Measurements from ENCODE around the gene GDE1. TPM values are rescaled to one million over a fixed set of nuclear protein-coding genes. Genes with fewer than 3 reads are reported as not detected.

Gene GDE1
- total RNA-seq, 4 donors from 2014 or later, result 80.9 to 143 (median 108) TPM

DNA sequence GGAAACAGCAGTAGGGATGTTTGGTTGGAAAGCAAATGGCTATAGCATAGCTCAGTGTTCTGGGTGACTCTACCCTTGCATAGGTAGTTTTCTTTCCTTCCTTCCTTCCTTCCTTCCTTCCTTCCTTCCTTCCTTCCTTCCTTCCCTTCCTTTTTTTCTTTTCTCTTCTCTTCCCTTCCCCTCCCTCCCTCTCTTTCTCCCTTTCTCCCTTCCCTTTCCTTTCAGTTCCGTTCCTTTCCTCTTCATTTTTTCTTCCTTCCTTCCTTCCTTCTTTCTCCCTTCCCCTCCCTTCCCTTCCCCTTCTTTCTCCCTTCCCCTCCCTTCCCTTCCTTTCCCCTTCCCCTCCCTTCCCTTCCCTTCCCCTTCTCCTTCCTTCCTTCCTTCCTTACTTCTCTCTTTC is 31.3 kb downstream of the GDE1 start:
- 67% methylated on average over 1 of the region's 1 CpG; no CpG with 5 or more reads in 1 of the 2 donors for WGBS, 2 donors (ENCODE audit: low coverage in 1 of 2)
- no peak for TF ChIP-seq POLR2AphosphoS5 (IDR thresholded peaks at IDR 0.05)
- TF ChIP-seq EP300 (IDR thresholded peaks at IDR 0.05), result no peak
- no peak for TF ChIP-seq POLR2A (IDR thresholded peaks at IDR 0.05)
- TF ChIP-seq CTCF (IDR thresholded peaks at IDR 0.05), result no peak
- no peak overlapping the region for H3K27ac ChIP-seq

GRCh38 chr16:19488213-19488640 is 33.7 kb downstream of the GDE1 start:
- no peak overlapping the region for H3K27ac ChIP-seq
- WGBS, 2 donors (ENCODE audit: low coverage in 1 of 2), result 21 to 47% methylated on average over 2 to 3 of the region's 4 CpGs
- H3K4me1 ChIP-seq, result no peaks in the 10 kb centered on the region
- H3K36me3 ChIP-seq, result no peaks in the 10 kb centered on the region
- no peaks in the 10 kb centered on the region for H3K9me3 ChIP-seq
- no peak for TF ChIP-seq CTCF (IDR thresholded peaks at IDR 0.05)
- TF ChIP-seq POLR2A (IDR thresholded peaks at IDR 0.05), result no peak
- TF ChIP-seq POLR2AphosphoS5 (IDR thresholded peaks at IDR 0.05), result no peak
- TF ChIP-seq EP300 (IDR thresholded peaks at IDR 0.05), result no peak
- H3K4me3 ChIP-seq, result no peak overlapping the region
- no peaks in the 10 kb centered on the region for H3K27me3 ChIP-seq
- ATAC-seq, result no peak

More for the DNA sequence above, 31.3 kb downstream of the GDE1 start:
- Histone ChIP-seq H3K9me3 (no peaks in the 10 kb centered on the region), H3K27me3 (no peaks in the 10 kb centered on the region), H3K4me3 (no peak overlapping the region), H3K4me1 (no peaks in the 10 kb centered on the region), H3K36me3 (no peaks in the 10 kb centered on the region)
- no peak for ATAC-seq

DNA sequence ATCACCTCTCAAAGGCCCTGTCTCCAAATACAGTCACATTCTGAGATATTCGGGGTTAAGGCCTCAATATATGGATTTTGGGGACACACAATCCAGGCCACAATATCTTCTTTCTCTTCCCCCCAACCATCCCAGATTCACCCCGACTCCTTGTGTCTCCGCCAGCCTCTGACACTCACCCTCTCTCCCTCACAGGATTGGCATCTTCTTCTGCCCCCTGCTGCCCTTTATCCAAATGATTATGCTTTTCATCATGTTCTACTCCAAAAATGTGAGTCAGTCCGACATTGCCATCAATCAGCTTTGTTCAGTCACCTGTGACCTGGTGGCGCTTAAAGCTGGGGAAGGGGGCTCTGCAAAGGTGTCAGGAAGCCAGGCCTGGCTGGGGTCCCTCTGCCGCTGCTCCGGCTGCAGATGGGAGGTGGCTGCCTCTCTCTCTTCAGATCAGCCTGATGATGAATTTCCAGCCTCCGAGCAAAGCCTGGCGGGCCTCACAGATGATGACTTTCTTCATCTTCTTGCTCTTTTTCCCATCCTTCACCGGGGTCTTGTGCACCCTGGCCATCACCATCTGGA is 35.1 kb downstream of the GDE1 start:
- H3K27ac ChIP-seq, result no peak overlapping the region
- WGBS, 2 donors (ENCODE audit: low coverage in 1 of 2), result 72 to 79% methylated on average over 5 to 6 of the region's 10 CpGs
- no peaks in the 10 kb centered on the region for H3K27me3 ChIP-seq
- no peaks in the 10 kb centered on the region for H3K4me1 ChIP-seq
- no peak overlapping the region for H3K4me3 ChIP-seq
- H3K9me3 ChIP-seq, result peaks cover 0 to 2% (median 0%) of the 10 kb centered on the region in 3 donors
- TF ChIP-seq POLR2AphosphoS5 (IDR thresholded peaks at IDR 0.05) (no peak), EP300 (IDR thresholded peaks at IDR 0.05) (no peak), CTCF (IDR thresholded peaks at IDR 0.05) (no peak), POLR2A (IDR thresholded peaks at IDR 0.05) (no peak)
- H3K36me3 ChIP-seq, result no peaks in the 10 kb centered on the region
- ATAC-seq, result no peak

GRCh38 chr16:19486051-19486450 is 35.8 kb downstream of the GDE1 start:
- Histone ChIP-seq H3K4me3 (no peak overlapping the region), H3K9me3 (peaks cover 0 to 4% (median 0%) of the 10 kb centered on the region in 3 donors), H3K4me1 (no peaks in the 10 kb centered on the region), H3K27ac (no peak overlapping the region), H3K36me3 (no peaks in the 10 kb centered on the region), H3K27me3 (no peaks in the 10 kb centered on the region)
- WGBS, 2 donors (ENCODE audit: low coverage in 1 of 2), result 72 to 100% methylated on average over 1 to 4 of the region's 4 CpGs
- no peak for TF ChIP-seq EP300 (IDR thresholded peaks at IDR 0.05)
- ATAC-seq, result no peak

GRCh38 chr16:19485611-19486010 is 36.3 kb downstream of the GDE1 start:
- TF ChIP-seq EP300 (IDR thresholded peaks at IDR 0.05) (no peak), POLR2AphosphoS5 (IDR thresholded peaks at IDR 0.05) (no peak), CTCF (IDR thresholded peaks at IDR 0.05) (no peak), POLR2A (IDR thresholded peaks at IDR 0.05) (no peak)
- H3K4me3 ChIP-seq, result no peak overlapping the region

More at GRCh38 chr16:19485611-19486010, 36.3 kb downstream of the GDE1 start:
- H3K27me3 ChIP-seq, result no peaks in the 10 kb centered on the region
- H3K4me1 ChIP-seq, result no peaks in the 10 kb centered on the region
- H3K9me3 ChIP-seq, result peaks cover 0 to 4% (median 0%) of the 10 kb centered on the region in 3 donors
- WGBS, 2 donors (ENCODE audit: low coverage in 1 of 2), result 84 to 93% methylated on average over 2 to 5 of the region's 5 CpGs
- no peak overlapping the region for H3K27ac ChIP-seq
- H3K36me3 ChIP-seq, result no peaks in the 10 kb centered on the region
- ATAC-seq, result no peak
